HepG2 (cell line): ENCODE data around the gene HCFC1R1. TPM values are rescaled to one million over a fixed set of nuclear protein-coding genes. Genes with fewer than 3 reads are reported as not detected.

Experiments used
- ARID2 ChIP-seq: sonication (generic); formaldehyde crosslinking; IDR thresholded peaks from 2 replicates; pipeline ENCODE4 v1.8.1; 2022; ENCODE audit warnings: mild to moderate bottlenecking, missing genetic modification reagents, borderline replicate concordance
- ARID3A ChIP-seq: IDR thresholded peaks from 2 replicates; pipeline ENCODE4 v1.6.1; 2012; ENCODE audit warnings: low read depth, low read length, improper control_type of control experiment
- CCAR2 ChIP-seq: fragments of 200-400 bp; formaldehyde crosslinking; optimal IDR thresholded peaks from 2 replicates; pipeline ENCODE3; 2018; ENCODE audit warnings: low read depth, mild to moderate bottlenecking, low read length, moderate library complexity
- CERS6 ChIP-seq: sonication (generic); formaldehyde crosslinking; IDR thresholded peaks from 2 replicates; pipeline ENCODE4 v1.5.0; 2020; ENCODE audit warnings: missing genetic modification reagents
- ELK4 ChIP-seq: sonication (generic); formaldehyde crosslinking; IDR thresholded peaks from 2 replicates; pipeline ENCODE4 v1.9.0; 2021; ENCODE audit warnings: missing genetic modification reagents, borderline replicate concordance
- FOSL1 ChIP-seq: sonication (generic); formaldehyde crosslinking; IDR thresholded peaks from 2 replicates; pipeline ENCODE4 v1.9.0; 2021; ENCODE audit warnings: missing genetic modification reagents, borderline replicate concordance
- LCORL ChIP-seq, 2 experiments: fragments of 450-650 bp in 1 of 2; sonication (generic) in 1 of 2; formaldehyde crosslinking in 1 of 2; IDR thresholded peaks; 2 replicates each; pipeline versions ENCODE4 v1.5.0 to v1.6.1; 2017 to 2020; ENCODE audit warnings: antibody characterized with exemption in 1 of 2, missing genetic modification reagents in 1 of 2
- NFATC3 ChIP-seq: sonication (generic); formaldehyde crosslinking; IDR thresholded peaks from 2 replicates; pipeline ENCODE4 v1.5.1; 2020; ENCODE audit warnings: mild to moderate bottlenecking, missing genetic modification reagents
- POLR2AphosphoS2 ChIP-seq: IDR thresholded peaks from 2 replicates; pipeline ENCODE4 v1.6.1; 2011; ENCODE audit warnings: low read depth, low read length, improper control_type of control experiment
- RCOR2 ChIP-seq: IDR thresholded peaks from 2 replicates; pipeline ENCODE4 v1.6.1; 2016; ENCODE audit warnings: missing biosample characterization, missing genetic modification reagents
- SMARCE1 ChIP-seq: fragments of 450-650 bp; IDR thresholded peaks from 2 replicates; pipeline ENCODE4 v1.6.1; 2017; ENCODE audit warnings: borderline replicate concordance
- SNAPC2 ChIP-seq: sonication (generic); formaldehyde crosslinking; IDR thresholded peaks from 2 replicates; pipeline ENCODE4 v1.8.1; 2022; ENCODE audit warnings: mild to moderate bottlenecking, missing genetic modification reagents
- SRSF9 ChIP-seq: fragments of 200-400 bp; formaldehyde crosslinking; IDR thresholded peaks from 2 replicates; pipeline ENCODE4 v1.6.1; 2018; ENCODE audit warnings: borderline replicate concordance, mild to moderate bottlenecking, low read depth, low read length; ENCODE audit not compliant: insufficient read depth, poor library complexity, severe bottlenecking
- STAG1 ChIP-seq: sonication (generic); formaldehyde crosslinking; IDR thresholded peaks from 2 replicates; pipeline ENCODE4 v1.4.0; 2020; ENCODE audit warnings: missing genetic modification reagents
- TERF1 ChIP-seq: sonication (generic); formaldehyde crosslinking; IDR thresholded peaks from 2 replicates; pipeline ENCODE4 v1.8.0; 2022; ENCODE audit warnings: mild to moderate bottlenecking, missing genetic modification reagents, moderate library complexity
- ZFAT ChIP-seq: sonication (generic); formaldehyde crosslinking; conservative IDR thresholded peaks from 2 replicates; pipeline ENCODE4 v1.8.1; 2023; ENCODE audit warnings: missing genetic modification reagents, inconsistent platforms
- ZFY ChIP-seq: sonication (generic); formaldehyde crosslinking; IDR thresholded peaks from 2 replicates; pipeline ENCODE4 v1.4.0; 2020; ENCODE audit warnings: missing genetic modification reagents
- ZNF33B ChIP-seq: sonication (generic); formaldehyde crosslinking; IDR thresholded peaks from 2 replicates; pipeline ENCODE4 v1.5.1; 2020; ENCODE audit warnings: mild to moderate bottlenecking, missing genetic modification reagents
- ZNF441 ChIP-seq: sonication (generic); formaldehyde crosslinking; IDR thresholded peaks from 2 replicates; pipeline ENCODE4 v1.7.0; 2021; ENCODE audit warnings: missing genetic modification reagents, borderline replicate concordance
- ZNF572 ChIP-seq: sonication (generic); formaldehyde crosslinking; IDR thresholded peaks from 2 replicates; pipeline ENCODE4 v1.5.1; 2020; ENCODE audit warnings: mild to moderate bottlenecking, missing genetic modification reagents
- ZNF577 ChIP-seq: sonication (generic); formaldehyde crosslinking; IDR thresholded peaks from 2 replicates; pipeline ENCODE4 v1.4.0; 2020; ENCODE audit warnings: mild to moderate bottlenecking, low read depth, missing genetic modification reagents, borderline replicate concordance
- ZNF598 ChIP-seq: sonication (generic); formaldehyde crosslinking; IDR thresholded peaks from 2 replicates; pipeline ENCODE4 v1.5.1; 2020; ENCODE audit warnings: mild to moderate bottlenecking, missing genetic modification reagents, borderline replicate concordance
- ZNF670 ChIP-seq: sonication (generic); formaldehyde crosslinking; IDR thresholded peaks from 2 replicates; pipeline ENCODE4 v1.8.0; 2022; ENCODE audit warnings: mild to moderate bottlenecking, missing genetic modification reagents, borderline replicate concordance
- ZZZ3 ChIP-seq: sonication (generic); formaldehyde crosslinking; IDR thresholded peaks from 2 replicates; pipeline ENCODE4 v1.4.0; 2020; ENCODE audit warnings: missing genetic modification reagents, mild to moderate bottlenecking, borderline replicate concordance
- polyA plus RNA-seq, 8 experiments: library from polyadenylated mRNA; depleted of rRNA in 3 of 8; stranded (reverse) in 7 of 8; unstranded in 1 of 8; fragments of >200 nt; fragmentation: Illumina TruSeq in 4 of 8; extraction: Trizol in 4 of 8; gene quantifications; 2 replicates each; pipeline versions ENCODE4 v1.2.1 to v1.2.3, GENCODE V29; 2011 to 2016; ENCODE audit warnings: low read depth in 4 of 8, missing spikeins in 1 of 8, mixed read lengths in 1 of 8; ENCODE audit not compliant: insufficient read depth in 1 of 8
- total RNA-seq, 5 experiments: library from RNA; depleted of rRNA; stranded (reverse); fragments of >200 nt; fragmentation: Illumina TruSeq; extraction: Trizol; gene quantifications; 2 replicates each; pipeline ENCODE4 v1.2.3, GENCODE V29; 2016; ENCODE audit warnings: low read depth in 1 of 5

HCFC1R1 gene
- total and polyA plus RNA-seq, 2 of the 13 experiments (the other 11 are each of a cell fraction or from before 2014, with no cell fraction given): 13.8 to 16.1 TPM

GRCh38 chr16:3020604-3021448 lies 2.9 kb downstream of the HCFC1R1 start (continued):
- TF ChIP-seq ZNF670 (peak; percentile 54; the same call in 1 of the 2 replicates), SMARCE1 (no peak), NFATC3 (CRISPR knock-in tag) (no peak), TERF1 (CRISPR knock-in tag) (no peak), STAG1 (CRISPR knock-in tag) (no peak), ZNF572 (CRISPR knock-in tag) (no peak), CERS6 (CRISPR knock-in tag) (no peak), SNAPC2 (CRISPR knock-in tag) (no peak), ARID3A (no peak), ZNF577 (CRISPR knock-in tag) (no peak), ZFY (CRISPR knock-in tag) (0 out of 2 replicates have a peak, but pooled peaks have one; percentile 24), CCAR2 (no peak), FOSL1 (CRISPR knock-in tag) (peak; percentile 94), ZFAT (no peak), POLR2AphosphoS2 (peak; percentile 91), ZNF598 (no peak), ARID2 (CRISPR knock-in tag) (peak; percentile 64; the same call in 1 of the 2 replicates), ZNF33B (no peak), LCORL (IDR thresholded peaks at IDR 0.05) (no peak), LCORL (CRISPR knock-in tag; IDR thresholded peaks at IDR 0.05) (peak; percentile 92; the same call in 1 of the 2 replicates), ELK4 (no peak), RCOR2 (CRISPR knock-in tag) (no peak), ZZZ3 (peak; percentile 20; the same call in 1 of the 2 replicates), ZNF441 (no peak), SRSF9 (no peak)
